HCT116 (cell line): ENCODE results near the gene TMCO1. TPM values are rescaled to one million over a fixed set of nuclear protein-coding genes. Genes with fewer than 3 reads are reported as not detected.
"Not testable (repeated sequence)": the region's sequence is repeated elsewhere in the genome, so short reads cannot be mapped to it uniquely, and the experiment has no call there.

Experiments
- ATAC-seq: fragments of 200-7000 bp; cut with Tn5 transposase; 2 replicates; pipeline ENCODE4 v1.9.1; 2020; ENCODE audit warnings: mild to moderate bottlenecking, moderate library complexity
- BruUV-seq: library from RNA; stranded (reverse); fragments of 400-500 nt; replicated peaks from 2 replicates; lab custom pipeline; 2021; lab: Mats Ljungman, UMichigan
- CTCF ChIA-PET: fragments of 300-600 bp; sonication (Branson Sonifier 250); formaldehyde crosslinking; loops from one replicate; lab custom pipeline; 2021; ENCODE audit warnings: antibody characterized with exemption; lab: Charles Lee
- POLR2A ChIA-PET: fragments of 300-600, 350-600 bp; sonication (Branson Sonifier 250); formaldehyde crosslinking; loops from one replicate; lab custom pipeline; 2021; ENCODE audit warnings: antibody characterized with exemption; lab: Charles Lee
- RAD21 ChIA-PET, 2 experiments: fragments of 300-600 bp; sonication (Branson Sonifier 250); formaldehyde crosslinking; loops; one replicate each; lab custom pipeline; 2023; ENCODE audit warnings: low total read pairs in 2 of 2; ENCODE audit not compliant: uncharacterized antibody in 2 of 2, unreplicated experiment in 2 of 2, low non-redundant PET in 1 of 2; lab: Charles Lee
- DNase-seq: peaks from one replicate; pipeline ENCODE4 v3.0.0-alpha.2; 2010; ENCODE audit warnings: low read depth, low spot score
- H2AFZ ChIP-seq: fragments of 200-600 bp; shearing (Covaris generic), sonication (generic); 2 replicates; pipeline ENCODE4 v1.6.1; 2017; ENCODE audit warnings: low read depth, mixed run types, mixed read lengths, antibody characterized with exemption, low read length; ENCODE audit not compliant: poor library complexity, severe bottlenecking
- H3K27ac ChIP-seq: 2 replicates; pipeline ENCODE4 v1.5.1; 2012; ENCODE audit warnings: low read depth, low read length
- H3K27me3 ChIP-seq: fragments of 200-600 bp; sonication (generic); 2 replicates; pipeline ENCODE4 v1.6.1; 2016; ENCODE audit warnings: mixed run types, low read length, mixed read lengths; ENCODE audit not compliant: insufficient read depth
- H3K36me3 ChIP-seq, 2 experiments: fragments of 200-500 bp in 1 of 2; fragments of 200-600 bp in 1 of 2; sonication (Bioruptor generic) in 1 of 2; sonication (generic) in 1 of 2; 2 replicates each; pipeline versions ENCODE4 v1.5.1 to v1.6.1; 2014 to 2016; ENCODE audit warnings: low read length in 2 of 2, inconsistent platforms in 1 of 2, mixed read lengths in 1 of 2, mixed run types in 1 of 2; ENCODE audit not compliant: insufficient read depth in 2 of 2, control insufficient read depth in 1 of 2
- H3K4me1 ChIP-seq, 2 experiments: fragments of 200-600 bp in 1 of 2; sonication (generic) in 1 of 2; 2 replicates each; pipeline versions ENCODE4 v1.5.1 to v1.6.1; 2012 to 2017; ENCODE audit warnings: low read length in 2 of 2, inconsistent platforms in 1 of 2, mild to moderate bottlenecking in 1 of 2, mixed read lengths in 1 of 2, mixed run types in 1 of 2, moderate library complexity in 1 of 2; ENCODE audit not compliant: insufficient read depth in 2 of 2, control insufficient read depth in 1 of 2
- H3K4me2 ChIP-seq: fragments of 200-600 bp; sonication (generic); 2 replicates; pipeline ENCODE4 v1.6.1; 2017; ENCODE audit warnings: mixed run types, low read length, mixed read lengths
- H3K4me3 ChIP-seq, 2 experiments: fragments of 200-600 bp in 1 of 2; sonication (generic) in 1 of 2; replicated peaks in 1 of 2; 2 replicates each; pipeline ENCODE4 v1.5.1; 2011 to 2016; ENCODE audit warnings: low read length in 2 of 2, control low read depth in 1 of 2, low read depth in 1 of 2, mild to moderate bottlenecking in 1 of 2, mixed read lengths in 1 of 2, mixed run types in 1 of 2
- H3K79me2 ChIP-seq: fragments of 200-600 bp; sonication (generic); 2 replicates; pipeline ENCODE4 v1.6.1; 2017; ENCODE audit warnings: mild to moderate bottlenecking, mixed run types, low read length, moderate library complexity, mixed read lengths; ENCODE audit not compliant: insufficient read depth
- H3K9ac ChIP-seq: fragments of 200-600 bp; sonication (generic); 2 replicates; pipeline ENCODE4 v1.6.1; 2016; ENCODE audit warnings: low read length, mixed read lengths
- H3K9me2 ChIP-seq: fragments of 200-600 bp; sonication (generic), shearing (Covaris generic); 2 replicates; pipeline ENCODE4 v1.6.1; 2017; ENCODE audit warnings: mixed run types, mild to moderate bottlenecking, moderate library complexity; ENCODE audit not compliant: insufficient read depth
- H3K9me3 ChIP-seq, 2 experiments: fragments of 200-500 bp in 1 of 2; fragments of 200-600 bp in 1 of 2; sonication (Bioruptor generic) in 1 of 2; sonication (generic) in 1 of 2; 2 replicates each; pipeline ENCODE4 v1.6.1; 2014 to 2017; ENCODE audit warnings: low read length in 2 of 2, mixed read lengths in 2 of 2, inconsistent platforms in 1 of 2, low read depth in 1 of 2, mild to moderate bottlenecking in 1 of 2, mixed run types in 1 of 2, moderate library complexity in 1 of 2; ENCODE audit not compliant: control insufficient read depth in 1 of 2, insufficient read depth in 1 of 2
- H4K20me1 ChIP-seq: fragments of 200-600 bp; sonication (generic), shearing (Covaris generic); 2 replicates; pipeline ENCODE4 v1.6.1; 2017; ENCODE audit warnings: mixed run types, mild to moderate bottlenecking, moderate library complexity; ENCODE audit not compliant: insufficient read depth
- CBX3 ChIP-seq: IDR thresholded peaks from 2 replicates; pipeline ENCODE4 v1.6.1; 2012; ENCODE audit warnings: low read depth
- RAD21 ChIP-seq: IDR thresholded peaks from 2 replicates; pipeline ENCODE4 v1.6.1; 2012; ENCODE audit warnings: low read depth, mild to moderate bottlenecking
- REST ChIP-seq: IDR thresholded peaks from 2 replicates; pipeline ENCODE4 v1.6.1; 2012; ENCODE audit warnings: low read depth
- SP1 ChIP-seq: IDR thresholded peaks from 2 replicates; pipeline ENCODE4 v1.6.1; 2012; ENCODE audit warnings: low read depth
- TCF7L2 ChIP-seq: IDR thresholded peaks from 2 replicates; pipeline ENCODE4 v1.7.0; 2011; ENCODE audit warnings: borderline replicate concordance, inconsistent platforms; ENCODE audit not compliant: insufficient read depth, insufficient read length; ENCODE audit errors: extremely low read depth
- YY1 ChIP-seq: IDR thresholded peaks from 2 replicates; pipeline ENCODE4 v1.6.1; 2011; ENCODE audit warnings: low read length, low read depth, moderate library complexity, mild to moderate bottlenecking; ENCODE audit not compliant: insufficient replicate concordance; ENCODE audit errors: extremely low read depth
- intact Hi-C: fragments of 100-400 bp; cut with micrococcal nuclease; formaldehyde crosslinking; loops from 2 replicates; pipeline ENCODE4 v1.10.0; 2022
- total RNA-seq: library from RNA; stranded (reverse); gene quantifications from one replicate; pipeline ENCODE4 v1.2.1, GENCODE V29; 2021; ENCODE audit not compliant: unreplicated experiment
- TF ChIP-seq, protein P1 (sequence below): IDR thresholded peaks from 2 replicates; pipeline ENCODE4 v1.6.1; 2012
- TF ChIP-seq, protein P2 (sequence below), 3 experiments: fragments of 200-600 bp in 1 of 3; sonication (generic) in 1 of 3; IDR thresholded peaks in 2 of 3; conservative IDR thresholded peaks in 1 of 3; 2 replicates each; pipeline ENCODE4 v1.5.1; 2012 to 2017; ENCODE audit warnings: low read depth in 2 of 3, low read length in 2 of 3, antibody characterized with exemption in 1 of 3, borderline replicate concordance in 1 of 3, control low read depth in 1 of 3, mild to moderate bottlenecking in 1 of 3, mixed read lengths in 1 of 3, mixed run types in 1 of 3, moderate library complexity in 1 of 3; ENCODE audit not compliant: insufficient read depth in 1 of 3

The TMCO1 gene
- total RNA-seq, 1 experiment from 2014 or later: 61.2 TPM

- ChIA-PET RAD21 (interaction anchor here in 1 of 2 experiments (0.7 kb wide), 1 partner anchor 197 kb away, joined by 3 read pairs; no protein-coding TSS in a partner anchor), POLR2A (no interaction called here), CTCF (no interaction called here)
- H4K20me1 ChIP-seq: no peaks in the 10 kb centered on the region
- intact Hi-C loops: loop anchor here (1.0 to 10.0 kb wide), 3 partner anchors 196 to 714 kb away; no protein-coding TSS in a partner anchor
- no peaks in the 10 kb centered on the region for H3K9me3 ChIP-seq
- H3K4me2 ChIP-seq: no peak overlapping the region
- no peak overlapping the region for H3K27ac ChIP-seq
- no peak overlapping the region for H3K4me3 ChIP-seq
- no peaks in the 10 kb centered on the region for H3K36me3 ChIP-seq
- DNase-seq (peak; percentile 48), ATAC-seq (peak; percentile 90)
- H3K4me1 ChIP-seq: no peaks in the 10 kb centered on the region
- no peak overlapping the region for H2AFZ ChIP-seq
- TF ChIP-seq TCF7L2: no peak
- peak; percentile 39; the same call in 1 of the 2 replicates for TF ChIP-seq CBX3
- peak; percentile 93 for TF ChIP-seq RAD21
- TF ChIP-seq, protein P1, sequence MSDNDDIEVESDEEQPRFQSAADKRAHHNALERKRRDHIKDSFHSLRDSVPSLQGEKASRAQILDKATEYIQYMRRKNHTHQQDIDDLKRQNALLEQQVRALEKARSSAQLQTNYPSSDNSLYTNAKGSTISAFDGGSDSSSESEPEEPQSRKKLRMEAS: no peak
- no peak for TF ChIP-seq SP1
- no peak for TF ChIP-seq YY1
- TF ChIP-seq, protein P2, sequence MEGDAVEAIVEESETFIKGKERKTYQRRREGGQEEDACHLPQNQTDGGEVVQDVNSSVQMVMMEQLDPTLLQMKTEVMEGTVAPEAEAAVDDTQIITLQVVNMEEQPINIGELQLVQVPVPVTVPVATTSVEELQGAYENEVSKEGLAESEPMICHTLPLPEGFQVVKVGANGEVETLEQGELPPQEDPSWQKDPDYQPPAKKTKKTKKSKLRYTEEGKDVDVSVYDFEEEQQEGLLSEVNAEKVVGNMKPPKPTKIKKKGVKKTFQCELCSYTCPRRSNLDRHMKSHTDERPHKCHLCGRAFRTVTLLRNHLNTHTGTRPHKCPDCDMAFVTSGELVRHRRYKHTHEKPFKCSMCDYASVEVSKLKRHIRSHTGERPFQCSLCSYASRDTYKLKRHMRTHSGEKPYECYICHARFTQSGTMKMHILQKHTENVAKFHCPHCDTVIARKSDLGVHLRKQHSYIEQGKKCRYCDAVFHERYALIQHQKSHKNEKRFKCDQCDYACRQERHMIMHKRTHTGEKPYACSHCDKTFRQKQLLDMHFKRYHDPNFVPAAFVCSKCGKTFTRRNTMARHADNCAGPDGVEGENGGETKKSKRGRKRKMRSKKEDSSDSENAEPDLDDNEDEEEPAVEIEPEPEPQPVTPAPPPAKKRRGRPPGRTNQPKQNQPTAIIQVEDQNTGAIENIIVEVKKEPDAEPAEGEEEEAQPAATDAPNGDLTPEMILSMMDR (IDR thresholded peaks at IDR 0.05 in 2 of 3, conservative IDR thresholded peaks at IDR 0.05 in 1 of 3; ENCODE audit: borderline replicate concordance in 1 of 3, insufficient read depth in 1 of 3, low read depth in 2 of 3, low read length in 2 of 3): peak; percentile 80 to 89 (median 82)
- TF ChIP-seq REST: no peak
- H3K27me3 ChIP-seq: no peaks in the 10 kb centered on the region
- no peaks in the 10 kb centered on the region for H3K9me2 ChIP-seq
- H3K9ac ChIP-seq: no peak overlapping the region
- no peaks in the 10 kb centered on the region for H3K79me2 ChIP-seq
- no TSS peak for BruUV-seq
Measured at GRCh38 chr1:165717918-165718515, 50.7 kb downstream of the TMCO1 start.

- H3K79me2 ChIP-seq, H3K4me3 ChIP-seq, H3K27ac ChIP-seq, BruUV-seq, H4K20me1 ChIP-seq, H3K27me3 ChIP-seq, CTCF ChIA-PET, H2AFZ ChIP-seq, H3K9ac ChIP-seq, ATAC-seq, H3K36me3 ChIP-seq, H3K9me2 ChIP-seq, RAD21 ChIA-PET, DNase-seq, H3K4me1 ChIP-seq, H3K4me2 ChIP-seq, H3K9me3 ChIP-seq: not testable (repeated sequence)
- intact Hi-C loops: loop anchor here (5.0 to 10.0 kb wide), 2 partner anchors 312 to 716 kb away; no protein-coding TSS in a partner anchor
- POLR2A ChIA-PET: interaction anchor here (0.6 kb wide), 1 partner anchor 943 kb away, joined by 5 read pairs; no protein-coding TSS in a partner anchor
Measured at GRCh38 chr1:165716265-165717051, 52.2 kb downstream of the TMCO1 start.
